Measurements from ENCODE around the gene C10orf143. TPM values are rescaled to one million over a fixed set of nuclear protein-coding genes. Genes with fewer than 3 reads are reported as not detected.

The C10orf143 gene
- total and polyA plus RNA-seq, 2 experiments from 2014 or later = 0.76 to 5.4 TPM

DNA sequence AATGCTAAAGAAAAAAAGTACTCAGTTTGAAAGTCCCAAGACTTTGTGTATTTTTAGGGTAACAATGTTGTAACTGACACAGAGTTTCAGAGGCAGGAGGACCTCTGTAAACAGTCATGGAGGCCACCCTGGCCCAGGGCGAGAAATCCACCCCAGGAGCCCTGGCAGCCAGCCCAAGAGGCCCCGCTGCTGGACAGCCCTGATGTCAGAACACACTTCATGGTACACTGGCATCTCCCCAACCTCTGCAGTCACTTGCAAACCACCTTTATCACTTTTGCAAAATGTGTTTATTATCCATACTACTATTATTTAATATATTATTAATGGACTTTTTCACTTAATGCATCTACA is 30.2 kb downstream of the C10orf143 start:
- WGBS, 2 experiments (ENCODE audit: low coverage in 1 of 2, low lambda C conversion rate in 2 of 2, missing lambda C conversion rate in 2 of 2) = 81 to 97% methylated on average over 2 of the region's 2 CpGs
- Histone ChIP-seq H3K9me3 (ENCODE audit: low read depth) (no peaks in the 10 kb centered on the region), H3K9me2 (ENCODE audit: insufficient read depth) (no peaks in the 10 kb centered on the region), H2AFZ (no peak overlapping the region), H3K4me2 (ENCODE audit: unreplicated experiment) (no peak overlapping the region), H4K20me1 (ENCODE audit: insufficient read depth) (no peaks in the 10 kb centered on the region), H3K4me1 (ENCODE audit: insufficient read depth) (no peaks in the 10 kb centered on the region), H3K79me2 (ENCODE audit: insufficient read depth) (no peaks in the 10 kb centered on the region), H3K36me3 (ENCODE audit: low read depth) (no peaks in the 10 kb centered on the region; the same call in 1 of the 2 replicates), H3F3A (ENCODE audit: insufficient read depth) (no peaks in the 10 kb centered on the region), H3K4me3 (no peak overlapping the region), H3K9ac (no peak overlapping the region), H3K27ac (no peak overlapping the region), H3K27me3 (replicated peaks; ENCODE audit: insufficient read depth) (no peaks in the 10 kb centered on the region)
- TF ChIP-seq EZH2phosphoT487 (IDR thresholded peaks at IDR 0.05; ENCODE audit: insufficient read depth, low read depth) = no peak
- TF ChIP-seq EZH2 (IDR thresholded peaks at IDR 0.05; ENCODE audit: insufficient read depth, poor library complexity, severe bottlenecking) = no peak
- no peak for DNase-seq
- in situ Hi-C loops (cut with MboI) = no loop called here

- no peaks in the 10 kb centered on the region for H3F3A ChIP-seq (ENCODE audit: insufficient read depth)
- no peaks in the 10 kb centered on the region for H3K79me2 ChIP-seq (ENCODE audit: insufficient read depth)
- no peak for TF ChIP-seq EZH2 (IDR thresholded peaks at IDR 0.05; ENCODE audit: insufficient read depth, poor library complexity, severe bottlenecking)
- no peak for TF ChIP-seq EZH2phosphoT487 (IDR thresholded peaks at IDR 0.05; ENCODE audit: insufficient read depth, low read depth)
- no peak overlapping the region for H3K4me3 ChIP-seq
- H3K27me3 ChIP-seq (replicated peaks; ENCODE audit: insufficient read depth) = no peaks in the 10 kb centered on the region
- in situ Hi-C loops (cut with MboI) = no loop called here
- no peak overlapping the region for H3K9ac ChIP-seq
- no peak for DNase-seq
- no peak overlapping the region for H2AFZ ChIP-seq
- H3K27ac ChIP-seq = no peak overlapping the region
- no peaks in the 10 kb centered on the region for H4K20me1 ChIP-seq (ENCODE audit: insufficient read depth)
- no peaks in the 10 kb centered on the region for H3K9me3 ChIP-seq (ENCODE audit: low read depth)
- no peaks in the 10 kb centered on the region for H3K4me1 ChIP-seq (ENCODE audit: insufficient read depth)
- no peaks in the 10 kb centered on the region for H3K9me2 ChIP-seq (ENCODE audit: insufficient read depth)
- WGBS, 2 experiments (ENCODE audit: low coverage in 1 of 2, low lambda C conversion rate in 2 of 2, missing lambda C conversion rate in 2 of 2) = 64 to 68% methylated on average over 4 of the region's 4 CpGs
- H3K36me3 ChIP-seq (ENCODE audit: low read depth) = no peaks in the 10 kb centered on the region; the same call in 1 of the 2 replicates
- H3K4me2 ChIP-seq (ENCODE audit: unreplicated experiment) = no peak overlapping the region
These were observed 30.8 kb downstream of the C10orf143 start for GRCh38 chr10:130079614-130080460.

DNA sequence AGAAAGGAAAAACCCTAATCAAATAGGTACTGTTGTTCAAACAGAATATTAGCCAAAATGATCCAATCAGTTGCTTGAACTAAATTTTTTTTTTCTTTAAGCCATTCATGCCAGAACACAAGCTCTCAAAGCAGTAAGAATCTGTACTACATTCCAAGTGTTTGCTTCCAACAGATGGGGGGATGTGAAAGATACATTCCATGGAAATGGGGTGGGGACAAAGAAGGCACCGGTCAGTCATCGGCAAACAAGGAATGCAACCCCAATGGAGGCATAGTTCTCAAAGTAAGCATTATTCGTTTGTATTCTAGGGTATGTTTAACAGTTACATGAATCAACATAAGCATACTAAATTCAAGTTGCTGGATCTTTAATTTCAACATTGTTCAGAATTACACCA is 32.5 kb downstream of the C10orf143 start:
- Histone ChIP-seq H4K20me1 (ENCODE audit: insufficient read depth) (no peaks in the 10 kb centered on the region), H3K4me1 (ENCODE audit: insufficient read depth) (no peaks in the 10 kb centered on the region), H3K9me3 (ENCODE audit: low read depth) (no peaks in the 10 kb centered on the region), H3K27ac (no peak overlapping the region), H3K79me2 (ENCODE audit: insufficient read depth) (no peaks in the 10 kb centered on the region), H3K9ac (no peak overlapping the region), H3K27me3 (replicated peaks; ENCODE audit: insufficient read depth) (no peaks in the 10 kb centered on the region), H2AFZ (no peak overlapping the region), H3K4me2 (ENCODE audit: unreplicated experiment) (no peak overlapping the region), H3F3A (ENCODE audit: insufficient read depth) (no peaks in the 10 kb centered on the region), H3K9me2 (ENCODE audit: insufficient read depth) (no peaks in the 10 kb centered on the region), H3K36me3 (ENCODE audit: low read depth) (no peaks in the 10 kb centered on the region; the same call in 1 of the 2 replicates), H3K4me3 (no peak overlapping the region)
- DNase-seq = no peak
- in situ Hi-C loops (cut with MboI) = no loop called here
- WGBS, 2 experiments (ENCODE audit: low coverage in 1 of 2, low lambda C conversion rate in 2 of 2, missing lambda C conversion rate in 2 of 2) = 85 to 86% methylated on average over 3 of the region's 3 CpGs
- no peak for TF ChIP-seq EZH2phosphoT487 (IDR thresholded peaks at IDR 0.05; ENCODE audit: insufficient read depth, low read depth)
- no peak for TF ChIP-seq EZH2 (IDR thresholded peaks at IDR 0.05; ENCODE audit: insufficient read depth, poor library complexity, severe bottlenecking)

GRCh38 chr10:130076681-130077080 is 33.9 kb downstream of the C10orf143 start:
- Histone ChIP-seq H4K20me1 (ENCODE audit: insufficient read depth) (no peaks in the 10 kb centered on the region), H3K27ac (no peak overlapping the region)
- 93 to 94% methylated on average over 14 of the region's 14 CpGs for whole genome bisulfite sequencing, 2 experiments (ENCODE audit: low coverage in 1 of 2, low lambda C conversion rate in 2 of 2, missing lambda C conversion rate in 2 of 2)

More at GRCh38 chr10:130076681-130077080, 33.9 kb downstream of the C10orf143 start:
- H3F3A ChIP-seq (ENCODE audit: insufficient read depth) = no peaks in the 10 kb centered on the region
- no peaks in the 10 kb centered on the region for H3K9me2 ChIP-seq (ENCODE audit: insufficient read depth)
- no peak overlapping the region for H3K4me3 ChIP-seq
- no peaks in the 10 kb centered on the region for H3K79me2 ChIP-seq (ENCODE audit: insufficient read depth)
- no peak for DNase-seq
- no peaks in the 10 kb centered on the region for H3K9me3 ChIP-seq (ENCODE audit: low read depth)
- H3K4me1 ChIP-seq (ENCODE audit: insufficient read depth) = no peaks in the 10 kb centered on the region
- no peaks in the 10 kb centered on the region for H3K27me3 ChIP-seq (replicated peaks; ENCODE audit: insufficient read depth)
- H3K36me3 ChIP-seq (ENCODE audit: low read depth) = no peaks in the 10 kb centered on the region; the same call in 1 of the 2 replicates
- TF ChIP-seq EZH2phosphoT487 (IDR thresholded peaks at IDR 0.05; ENCODE audit: insufficient read depth, low read depth) (no peak), EZH2 (IDR thresholded peaks at IDR 0.05; ENCODE audit: insufficient read depth, poor library complexity, severe bottlenecking) (no peak)
- in situ Hi-C loops (cut with MboI) = no loop called here
- H2AFZ ChIP-seq = no peak overlapping the region
- H3K9ac ChIP-seq = no peak overlapping the region
- H3K4me2 ChIP-seq (ENCODE audit: unreplicated experiment) = no peak overlapping the region

Measured in GM23248 (cell line).